OCI-M1 (cell line): Measurements from ENCODE around the gene RTN4RL1.

ENCODE experiments used
- DNase-seq: peaks from one replicate; lab custom pipeline; 2025; lab: John Stamatoyannopoulos, UW

RTN4RL1 gene

DNA sequence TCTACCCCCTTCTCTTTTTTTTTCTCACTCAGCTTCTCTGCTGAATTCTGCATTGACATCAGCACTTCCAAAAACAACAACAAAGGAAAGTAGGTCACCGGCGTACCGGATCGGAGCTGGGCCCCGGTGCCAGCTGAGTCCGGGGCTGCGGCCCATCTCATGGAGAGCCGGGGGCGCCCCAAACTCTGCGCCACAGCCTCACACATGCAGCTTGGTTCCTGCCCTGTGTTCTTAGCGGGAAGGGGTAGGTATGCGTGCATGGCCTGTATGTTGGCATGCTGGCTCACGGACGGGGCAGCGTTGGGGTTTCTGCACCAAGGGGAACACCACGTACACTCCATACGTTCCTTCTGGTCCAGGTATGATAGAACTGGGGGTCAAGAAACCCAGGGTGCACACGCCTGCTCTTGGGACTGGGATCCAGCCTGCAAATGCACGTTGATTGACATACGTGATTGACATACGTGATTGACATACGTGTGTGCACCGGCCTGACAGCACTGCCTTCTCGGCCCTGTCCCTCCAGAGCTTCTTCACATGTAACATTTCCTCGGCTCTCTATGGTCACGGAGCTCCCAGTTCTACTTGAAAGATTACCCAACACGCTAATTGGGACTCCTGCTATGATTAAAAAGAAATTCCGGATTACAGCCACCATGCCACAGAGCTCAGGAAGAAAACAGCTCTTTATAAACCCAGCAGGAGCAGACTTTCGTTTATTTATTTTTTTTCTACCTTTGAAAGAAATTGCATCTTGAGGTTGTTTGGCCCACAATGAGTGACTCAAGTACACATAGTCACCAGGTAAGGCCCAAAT lies 106.6 kb downstream of the RTN4RL1 start:
- DNase-seq: no peak

DNA sequence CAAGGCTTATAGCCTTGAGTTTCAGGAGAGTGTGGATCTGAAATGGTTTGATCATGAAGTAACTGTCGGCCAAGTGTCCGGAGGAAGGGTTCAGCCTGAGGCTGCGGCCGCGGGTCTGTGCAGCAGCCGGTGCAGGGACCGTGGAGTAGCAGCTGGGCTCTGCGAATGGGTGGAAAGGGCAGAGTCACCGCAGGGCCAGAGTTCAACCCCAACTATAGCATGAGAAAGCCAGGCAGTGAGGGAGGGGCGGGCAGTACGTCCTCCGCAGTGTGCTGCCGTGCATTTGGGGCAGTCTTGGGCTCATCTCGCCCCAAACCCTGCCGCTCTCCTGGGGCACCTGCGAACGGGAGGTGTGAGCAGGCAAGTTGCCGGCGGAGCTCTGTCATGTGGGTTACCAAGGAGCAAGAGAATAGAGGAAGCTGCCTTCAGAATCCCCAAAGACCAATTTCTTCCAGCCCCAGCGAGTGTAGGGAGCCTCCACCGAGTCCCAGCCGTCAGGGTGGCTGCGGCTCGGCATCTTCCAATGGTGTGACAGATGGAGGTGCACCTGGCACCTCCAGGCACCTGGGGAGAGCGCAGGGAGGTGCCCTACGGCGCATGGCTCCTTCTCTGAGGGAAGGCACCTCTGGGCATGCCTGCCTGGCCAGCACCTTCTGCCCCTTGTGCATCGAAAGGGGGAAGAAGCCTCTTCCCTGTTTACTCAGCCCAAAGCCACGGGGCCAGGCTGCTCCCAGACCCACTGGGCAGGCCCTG lies 108.0 kb downstream of the RTN4RL1 start:
- DNase-seq: no peak

DNA sequence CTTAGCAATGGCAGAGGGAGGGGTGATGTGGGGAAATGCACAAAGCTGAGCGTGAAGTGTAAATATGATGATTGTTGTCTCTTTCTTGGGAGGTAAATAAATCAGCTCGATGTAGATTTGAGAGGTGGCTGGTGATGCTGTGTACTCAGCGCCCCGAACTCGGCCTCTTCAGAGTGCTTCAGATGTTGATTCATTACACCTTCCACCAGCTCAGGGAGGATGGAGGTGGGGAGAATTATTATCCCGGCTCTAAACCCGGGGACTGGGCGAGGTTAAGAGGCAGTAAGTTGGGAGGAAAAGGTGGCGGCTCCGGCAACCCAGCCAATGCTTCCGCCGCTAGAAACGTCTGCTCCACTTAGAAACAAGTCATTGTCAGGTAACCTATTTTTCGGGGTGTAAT lies 108.8 kb downstream of the RTN4RL1 start:
- no peak for DNase-seq

DNA sequence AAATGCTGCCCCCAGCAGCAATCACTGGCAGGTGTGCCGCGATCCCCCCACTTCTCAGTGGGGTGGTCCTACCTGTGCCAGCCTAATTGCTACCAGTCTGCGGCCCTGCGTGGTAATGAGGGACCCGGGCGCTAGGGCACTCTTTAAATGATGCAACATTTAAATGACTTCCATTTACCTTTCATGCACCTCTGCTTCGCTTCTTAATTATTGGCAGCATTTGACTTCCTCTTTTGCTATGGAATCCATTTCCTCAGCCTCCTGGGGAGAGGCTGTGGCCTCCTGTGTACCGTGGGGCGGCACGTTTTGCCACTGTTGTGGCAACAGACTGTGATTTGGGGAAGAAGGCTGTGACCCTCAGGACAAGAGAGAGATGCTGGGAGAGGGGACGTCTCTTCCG lies 109.2 kb downstream of the RTN4RL1 start:
- peak; percentile 24 for DNase-seq

DNA sequence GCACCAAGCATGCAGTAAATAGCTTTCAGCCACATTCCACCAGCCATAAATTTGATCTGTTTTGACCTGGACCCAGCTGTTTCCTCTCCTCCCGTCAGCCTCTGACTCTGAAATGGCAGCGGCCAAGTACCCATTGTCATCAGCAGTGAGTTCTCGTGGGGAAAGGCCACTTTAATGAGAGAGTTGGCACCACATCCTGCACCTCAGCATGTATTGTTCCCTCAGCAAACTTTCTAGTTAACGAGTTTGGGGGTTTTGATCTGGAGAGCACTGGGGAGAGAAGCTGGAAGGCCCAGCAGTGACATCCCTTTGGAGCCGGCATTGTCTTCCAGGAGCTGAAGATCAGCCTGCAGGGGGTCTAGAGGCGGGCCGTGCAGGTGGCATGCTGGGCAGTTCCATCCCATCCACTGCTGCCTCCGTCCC lies 110.5 kb downstream of the RTN4RL1 start:
- no peak for DNase-seq

DNA sequence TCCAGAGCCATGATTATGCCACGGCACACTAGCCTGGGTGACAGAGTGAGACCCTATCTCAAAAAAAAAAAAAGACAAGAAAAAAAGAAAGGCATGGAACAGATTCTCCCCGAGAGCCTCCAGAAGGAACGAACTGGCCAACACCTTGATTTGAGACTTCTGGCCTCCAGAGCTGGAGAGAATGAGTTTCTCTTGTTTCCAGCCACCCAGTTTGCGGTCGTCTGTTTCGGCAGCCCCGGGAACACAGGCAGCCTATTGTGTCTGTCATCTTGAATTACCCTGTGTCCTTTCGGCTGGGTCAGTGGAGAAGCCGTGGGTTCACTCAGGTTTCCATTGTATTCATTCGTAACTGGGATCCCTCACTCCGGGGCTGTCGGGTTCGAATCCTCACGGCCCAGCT lies 111.4 kb downstream of the RTN4RL1 start:
- no peak for DNase-seq

DNA sequence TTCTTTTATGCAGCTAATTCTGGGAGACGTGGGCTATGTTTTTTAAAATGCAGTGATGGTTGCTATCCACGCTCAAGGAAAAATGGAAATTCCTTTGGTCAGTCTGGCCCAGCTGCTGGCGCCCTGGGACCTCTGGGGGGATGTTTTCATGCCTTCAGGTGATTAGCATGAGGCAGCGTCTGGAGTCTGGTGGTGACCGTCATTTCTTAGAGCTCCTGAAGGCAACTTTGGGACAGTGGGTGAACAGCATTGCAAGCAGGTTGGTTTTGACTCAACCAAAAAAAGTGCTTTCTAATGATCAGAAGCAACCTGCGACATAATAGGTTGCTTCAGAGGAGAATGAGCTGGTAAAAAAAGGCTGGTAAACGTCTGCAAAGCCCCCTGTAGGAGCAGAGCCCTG lies 113.0 kb downstream of the RTN4RL1 start:
- no peak for DNase-seq

DNA sequence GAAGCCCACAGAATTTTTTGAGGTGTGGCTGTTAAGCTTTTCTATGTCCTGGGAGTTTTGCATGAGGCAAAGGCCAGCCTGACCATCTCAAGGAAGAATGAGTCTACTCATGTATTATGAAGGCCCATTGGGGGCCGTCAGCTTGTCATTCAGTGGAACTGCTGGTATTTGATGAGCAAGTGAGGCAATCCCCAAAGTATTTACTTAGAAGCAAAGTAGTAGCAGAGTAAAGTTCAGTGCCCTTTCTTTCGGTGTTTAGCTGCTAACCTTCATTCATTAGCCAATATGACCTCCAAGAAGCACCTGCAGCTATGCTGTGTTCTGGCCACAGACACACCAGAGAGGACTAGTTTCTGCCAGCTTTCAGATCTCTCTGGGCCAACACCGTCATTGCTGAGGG lies 115.1 kb downstream of the RTN4RL1 start:
- no peak for DNase-seq

DNA sequence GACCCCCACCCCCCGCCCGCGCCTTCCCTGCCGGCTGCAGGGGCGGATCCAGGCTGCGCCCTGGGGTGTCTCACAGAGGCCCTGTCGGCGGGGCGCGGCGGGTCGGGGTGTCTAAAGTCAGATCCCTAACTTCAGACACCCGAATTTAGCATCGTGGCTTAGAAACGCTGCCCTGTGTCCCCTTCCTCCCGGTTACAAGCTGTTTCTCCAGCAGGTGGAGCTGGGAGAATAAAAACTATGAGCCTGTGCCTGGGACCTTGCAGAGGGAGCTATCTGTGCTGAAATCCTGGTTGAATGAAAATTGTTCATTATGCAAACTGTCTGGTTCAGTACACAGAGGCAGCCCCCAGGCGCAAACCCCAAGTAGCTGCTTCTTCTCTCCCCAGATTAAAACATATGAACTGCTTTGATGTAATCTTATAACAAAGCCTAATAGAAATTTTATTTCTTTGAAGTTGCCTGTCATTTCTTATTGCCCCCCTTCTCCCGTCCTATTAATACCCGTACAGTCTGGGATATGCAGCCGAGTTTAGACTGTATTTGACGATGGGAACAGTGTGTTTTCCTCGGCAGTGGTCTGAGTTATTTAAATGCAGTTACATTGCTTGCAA lies 116.3 kb downstream of the RTN4RL1 start:
- peak; percentile 75 for DNase-seq

DNA sequence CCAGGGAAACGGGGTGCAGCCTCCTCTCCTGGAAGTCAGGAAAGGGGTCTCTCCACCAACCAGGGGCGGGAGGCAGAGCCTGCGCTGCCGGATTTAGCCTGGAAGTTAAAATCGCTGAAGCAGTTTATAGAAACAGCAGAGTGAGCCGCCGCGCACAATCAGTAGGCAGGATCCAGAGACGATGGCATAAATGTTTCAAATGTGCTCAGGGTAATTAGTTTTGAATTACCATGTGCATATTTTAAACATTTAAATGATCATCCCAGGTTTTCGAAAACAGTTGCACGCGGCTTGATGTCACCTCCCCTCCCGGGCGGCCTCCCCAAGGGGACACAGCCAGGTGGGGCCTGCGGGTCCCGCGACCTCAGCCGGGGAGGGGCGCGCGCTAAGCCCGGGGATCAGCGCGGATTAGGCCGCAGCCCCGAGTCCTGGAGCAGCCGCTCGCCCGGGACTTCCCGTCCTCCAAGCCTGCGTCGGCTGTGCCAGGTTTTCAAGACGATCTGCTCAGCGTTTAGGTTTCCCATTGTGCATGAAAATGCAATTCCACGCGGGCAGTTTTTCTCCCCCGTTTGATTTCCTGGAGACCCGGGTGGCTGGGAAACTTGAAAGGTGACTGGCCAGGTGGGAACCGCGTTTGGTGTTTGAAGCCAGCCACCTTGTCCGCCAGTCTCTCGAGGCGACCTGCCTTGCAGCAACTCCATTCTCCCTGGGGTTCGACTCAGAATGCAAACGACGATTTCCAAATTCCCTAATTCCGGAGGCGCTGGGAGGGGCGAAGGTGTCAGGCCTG lies 117.0 kb downstream of the RTN4RL1 start:
- no peak for DNase-seq

DNA sequence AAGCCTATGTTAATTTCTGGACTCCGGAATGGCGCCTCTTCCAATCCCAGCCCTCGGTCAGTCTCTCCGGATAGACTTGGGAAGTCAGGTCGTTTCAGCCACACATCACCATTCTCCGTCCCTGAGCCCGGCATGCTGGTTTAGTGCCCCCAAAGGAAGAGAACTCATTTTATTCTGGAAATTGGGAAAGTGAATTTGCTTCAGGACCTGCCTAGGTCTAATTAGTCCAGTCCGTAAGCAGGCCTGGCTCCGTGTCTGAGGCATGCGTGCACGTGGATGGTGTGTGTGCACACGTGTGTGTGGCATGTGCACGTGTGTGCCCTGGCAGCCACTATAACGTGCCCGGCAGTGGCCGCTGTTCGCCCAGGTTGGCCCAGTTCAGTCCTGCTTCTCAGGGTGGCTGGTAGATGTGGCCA lies 117.9 kb downstream of the RTN4RL1 start:
- DNase-seq: no peak

DNA sequence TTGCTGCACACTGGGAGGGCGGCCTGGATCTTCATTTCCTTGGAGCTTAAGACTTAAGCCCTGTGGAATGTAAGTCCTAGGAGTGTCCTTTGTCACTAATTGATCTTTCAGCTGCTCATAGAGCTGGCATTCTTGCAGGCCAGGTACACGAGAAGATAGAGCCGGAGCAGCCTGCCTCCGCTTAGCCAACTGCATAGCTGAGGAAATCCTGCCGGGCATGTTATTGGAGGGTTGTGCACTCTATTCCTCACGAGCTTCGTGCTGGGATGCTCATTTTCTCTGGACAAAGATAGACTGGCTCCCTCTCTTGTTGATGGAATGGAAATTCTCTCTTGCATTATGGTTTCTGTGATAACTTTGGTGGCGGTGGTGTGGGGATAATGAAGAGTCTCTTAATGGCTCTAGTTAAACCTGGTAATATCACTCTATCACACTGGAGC lies 118.5 kb downstream of the RTN4RL1 start:
- no peak for DNase-seq

DNA sequence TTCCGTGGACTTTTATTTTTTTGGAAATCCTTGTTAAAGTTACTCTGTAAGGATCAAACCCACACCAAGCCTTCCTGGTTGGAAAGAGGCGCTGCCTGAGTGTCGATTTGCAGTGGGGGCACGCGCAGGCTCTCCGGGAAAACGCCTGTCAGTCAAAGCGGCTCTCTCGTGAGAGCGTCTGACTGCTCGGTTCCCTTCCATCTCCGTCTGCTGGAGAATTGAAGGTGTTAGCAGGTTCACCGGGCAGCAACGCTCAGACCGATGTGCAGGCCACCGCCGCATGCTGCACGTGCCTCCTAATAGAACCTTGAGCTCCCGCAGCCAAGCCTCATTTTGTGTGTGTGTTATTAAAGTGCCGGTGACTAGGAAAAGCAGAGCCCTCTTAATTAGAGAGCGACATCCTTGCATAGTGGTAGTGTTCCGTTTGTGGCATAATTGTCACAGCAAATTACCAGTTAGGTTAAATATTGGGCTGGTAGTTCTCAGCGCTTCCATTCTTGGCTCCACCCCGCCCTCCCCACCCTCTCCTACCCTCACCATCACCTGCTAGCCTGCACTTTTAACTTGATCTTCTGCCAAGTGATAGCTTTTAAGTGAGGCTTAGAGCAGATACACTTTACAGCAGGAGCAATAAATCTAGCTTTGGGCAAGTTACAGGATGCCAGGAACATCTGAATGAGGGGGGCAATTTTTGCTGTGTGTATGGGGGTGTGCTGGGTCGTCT lies 119.8 kb downstream of the RTN4RL1 start:
- DNase-seq: no peak

DNA sequence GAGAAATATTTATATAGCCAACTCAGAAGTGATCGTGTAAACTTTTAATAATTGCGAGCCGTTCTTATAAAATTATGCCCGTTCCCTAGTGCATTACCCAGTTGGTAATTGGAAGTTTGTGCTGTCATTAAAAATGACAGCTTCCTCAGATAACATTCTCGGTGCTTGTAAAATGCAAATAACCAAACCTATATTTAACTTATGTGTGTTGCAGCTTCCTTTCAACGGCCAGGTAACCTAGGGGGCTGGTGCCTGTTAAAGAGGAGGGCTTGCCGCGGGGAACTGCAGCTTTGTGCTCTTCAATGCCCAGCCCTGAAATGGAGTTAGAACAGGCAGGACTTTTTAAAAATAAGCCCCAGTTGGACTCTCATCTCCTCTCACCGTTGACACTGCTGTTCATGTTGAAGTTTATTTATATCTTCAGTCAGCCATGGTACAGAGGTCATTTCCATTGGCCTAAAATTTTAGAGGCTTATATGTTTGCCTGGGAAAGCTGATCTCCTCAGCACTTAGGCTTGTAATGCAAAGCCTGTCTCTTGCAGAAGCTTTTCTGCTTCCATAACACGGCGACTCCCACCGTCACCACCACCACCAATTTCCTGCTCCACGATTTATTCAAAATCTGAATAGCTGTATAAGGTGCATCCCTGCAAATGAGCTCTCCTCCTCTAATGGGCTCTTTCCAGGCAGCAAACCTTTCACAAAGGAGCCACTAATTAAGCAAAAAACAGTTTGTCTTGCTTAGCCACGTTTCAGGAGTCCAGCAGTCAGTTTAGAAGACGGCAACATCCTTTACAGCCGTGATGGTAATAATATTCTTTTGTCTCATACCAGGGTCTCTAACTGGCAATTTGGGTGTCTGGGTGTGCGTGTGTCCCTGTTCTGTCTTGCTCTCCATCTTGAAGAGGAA lies 120.6 kb downstream of the RTN4RL1 start:
- DNase-seq: no peak

DNA sequence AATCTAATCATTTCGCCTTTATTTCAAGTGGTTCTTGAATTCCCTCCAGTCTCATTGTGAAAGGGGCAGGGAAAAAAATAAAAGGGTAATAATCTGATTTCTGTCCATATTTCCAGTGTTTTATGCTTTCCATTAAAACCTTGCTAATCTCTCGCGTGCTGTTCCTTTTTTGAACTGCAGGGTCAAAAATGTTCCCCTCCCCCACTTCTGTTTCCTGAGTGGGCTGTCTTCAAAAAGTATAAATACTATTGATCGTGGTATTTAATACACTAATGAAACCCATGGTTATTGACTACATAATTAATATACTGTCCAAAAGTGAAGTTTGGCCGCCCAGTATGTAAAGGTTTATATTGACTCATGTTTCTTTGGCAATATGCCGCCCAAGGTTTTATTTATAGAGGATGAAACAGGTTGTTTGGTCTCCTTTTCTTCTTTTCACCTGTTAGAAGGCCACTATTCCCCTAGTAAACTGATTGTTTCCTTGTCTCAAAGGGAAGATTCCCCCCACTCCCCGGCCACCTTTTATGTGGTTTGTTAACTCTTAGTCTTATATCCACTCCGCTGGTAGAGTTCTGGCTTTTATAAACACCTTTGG lies 125.6 kb downstream of the RTN4RL1 start:
- DNase-seq: no peak

DNA sequence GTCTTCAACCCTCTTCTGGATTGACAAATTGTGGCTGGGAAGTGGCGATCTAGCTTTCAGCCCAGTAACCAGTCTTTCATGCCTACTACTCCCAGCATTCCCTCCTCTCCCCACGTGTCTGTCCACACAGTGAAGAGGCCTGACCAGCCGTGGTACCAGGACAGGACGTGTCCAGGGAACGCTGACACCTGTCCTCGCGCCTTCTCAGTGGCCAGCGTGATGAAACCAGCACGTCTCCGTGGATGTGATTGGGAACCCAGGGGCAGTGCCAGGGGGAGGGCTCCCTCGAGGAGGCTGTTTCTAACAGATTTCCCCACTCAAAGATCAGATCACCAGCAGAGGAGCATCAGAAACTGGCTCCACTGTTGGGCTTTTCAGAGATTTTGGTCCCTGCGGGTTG lies 126.3 kb downstream of the RTN4RL1 start:
- no peak for DNase-seq

DNA sequence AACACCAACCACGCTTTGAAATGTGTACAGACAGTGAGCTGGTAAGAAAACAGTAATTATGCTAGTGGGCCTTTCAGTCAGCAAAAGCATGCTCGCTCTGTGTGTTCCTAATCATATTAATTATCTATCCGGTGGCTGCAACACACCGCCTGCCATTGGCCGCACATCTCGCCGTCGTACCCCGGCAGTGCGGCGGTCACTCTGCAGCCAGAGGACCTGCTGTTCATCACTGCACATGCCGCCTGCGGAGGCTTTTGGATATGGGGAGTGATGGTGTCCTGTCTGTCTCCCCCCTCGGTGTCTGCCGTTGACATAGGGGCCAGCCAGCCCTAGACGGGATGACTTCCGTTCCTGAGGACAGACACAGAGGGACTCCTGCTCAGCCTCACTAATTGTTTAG lies 126.8 kb downstream of the RTN4RL1 start:
- DNase-seq: no peak

DNA sequence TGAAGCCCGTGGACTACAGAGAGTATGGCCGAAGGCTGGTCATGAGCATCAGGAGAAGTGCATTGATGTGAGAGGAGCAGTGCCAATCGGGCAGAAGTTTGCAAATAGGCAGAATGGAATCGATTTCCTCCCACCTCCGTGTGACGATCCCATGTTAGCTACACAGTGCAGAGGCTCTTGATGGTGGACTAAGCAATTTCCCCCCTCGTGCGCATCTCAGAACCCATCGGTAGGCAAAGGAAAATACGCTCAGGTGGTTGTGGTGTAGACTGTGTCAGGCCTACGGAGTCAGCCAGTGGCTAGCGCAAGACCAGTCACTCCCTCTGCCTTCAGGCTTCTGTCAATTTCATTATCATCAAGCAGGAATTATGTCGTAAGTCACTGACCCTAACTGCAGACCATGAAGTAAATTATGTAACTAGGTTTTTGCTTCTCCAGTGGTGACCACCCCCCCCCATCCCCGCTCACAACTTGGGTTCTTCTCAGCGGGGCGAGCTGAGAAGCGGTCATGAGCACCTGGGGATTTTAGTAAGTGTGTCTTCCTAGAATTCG lies 128.0 kb downstream of the RTN4RL1 start:
- no peak for DNase-seq

DNA sequence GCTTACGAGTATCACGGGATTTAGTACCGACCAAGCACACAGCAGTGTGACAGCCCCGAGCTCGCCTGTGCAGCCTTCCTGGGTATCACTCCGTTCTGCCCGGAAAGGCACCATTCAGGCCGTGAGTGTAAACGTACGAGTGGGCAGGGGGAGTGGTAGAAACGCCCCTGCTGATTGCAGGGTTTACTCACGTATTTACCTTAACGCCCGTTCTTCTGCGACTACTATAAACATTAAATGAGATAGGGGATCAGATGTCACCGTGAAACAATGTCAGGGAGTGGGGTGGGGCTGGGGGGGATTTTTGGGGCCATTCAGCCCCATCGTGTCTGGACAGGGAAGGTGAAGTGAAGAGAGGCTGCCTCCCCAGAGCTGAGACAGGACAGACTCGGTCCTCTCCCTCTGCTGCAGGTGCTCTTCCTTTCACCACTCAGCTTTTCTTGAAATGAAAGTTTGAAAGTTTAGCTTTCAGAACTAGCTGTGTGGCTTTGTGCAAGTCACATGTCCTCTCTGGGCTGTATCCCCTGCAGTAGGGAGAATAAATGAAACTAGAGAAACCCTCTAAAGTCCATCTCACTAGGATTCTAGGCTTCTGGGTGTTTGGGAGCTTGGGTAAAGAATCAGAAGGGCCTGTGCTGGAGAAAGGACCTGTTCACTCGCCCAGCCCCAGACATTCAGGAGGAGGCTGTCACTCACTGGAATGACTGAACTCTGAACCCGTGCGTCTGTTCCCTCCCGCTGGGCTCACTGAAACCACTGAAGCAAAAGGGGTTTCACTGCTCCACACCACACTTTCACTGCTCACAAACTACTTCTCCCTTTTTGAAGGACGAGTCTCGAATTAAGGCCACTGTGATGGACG lies 128.7 kb downstream of the RTN4RL1 start:
- DNase-seq: no peak
